CD8-positive, alpha-beta memory T cell (primary cell): ENCODE data around the gene GUCY1A2. TPM values are rescaled to one million over a fixed set of nuclear protein-coding genes. Genes with fewer than 3 reads are reported as not detected.
"Not testable (repeated sequence)": the region's sequence is repeated elsewhere in the genome, so short reads cannot be mapped to it uniquely, and the experiment has no call there.

Experiments used
- CTCF ChIA-PET: fragments of 350-600 bp; sonication (Branson Sonifier 250); formaldehyde crosslinking; loops from one replicate; lab custom pipeline; 2021; ENCODE audit warnings: antibody characterized with exemption; lab: Charles Lee
- POLR2A ChIA-PET: fragments of 350-600 bp; sonication (Branson Sonifier 250); formaldehyde crosslinking; loops from one replicate; lab custom pipeline; 2021; ENCODE audit warnings: antibody characterized with exemption; lab: Charles Lee
- DNase-seq, 5 donors: peaks; one replicate each; pipeline versions ENCODE4 v3.0.0 to v3.0.0-alpha.2; 2020 to 2022; ENCODE audit warnings: mixed read lengths in 1 of 5
- H3K27ac ChIP-seq: one replicate; pipeline ENCODE4 v1.7.0; 2013; ENCODE audit warnings: low read depth, mild to moderate bottlenecking, low read length, moderate library complexity
- H3K27me3 ChIP-seq: 2 replicates; pipeline ENCODE4 v1.7.0; 2013; ENCODE audit warnings: low read length, mild to moderate bottlenecking; ENCODE audit not compliant: insufficient read depth, poor library complexity, severe bottlenecking
- H3K36me3 ChIP-seq: 2 replicates; pipeline ENCODE4 v1.7.0; 2013; ENCODE audit warnings: mild to moderate bottlenecking, low read length, moderate library complexity; ENCODE audit not compliant: insufficient read depth
- H3K4me1 ChIP-seq: 2 replicates; pipeline ENCODE4 v1.7.0; 2013; ENCODE audit warnings: mild to moderate bottlenecking, low read length, moderate library complexity; ENCODE audit not compliant: insufficient read depth
- H3K4me3 ChIP-seq: 2 replicates; pipeline ENCODE4 v1.7.0; 2013; ENCODE audit warnings: mild to moderate bottlenecking, low read length
- H3K9me3 ChIP-seq: 2 replicates; pipeline ENCODE4 v1.7.0; 2013; ENCODE audit warnings: mild to moderate bottlenecking, low read length
- H3K27ac Mint-ChIP-seq, 8 donors: one replicate each; pipeline ENCODE4 v1.8.0; 2020 to 2021; ENCODE audit warnings: mixed read lengths in 8 of 8, mild to moderate bottlenecking in 6 of 8, inconsistent platforms in 3 of 8, moderate library complexity in 3 of 8
- H3K27me3 Mint-ChIP-seq, 2 donors: one replicate each; pipeline ENCODE4 v1.8.0; 2020 to 2021; ENCODE audit warnings: mixed read lengths in 2 of 2, mild to moderate bottlenecking in 1 of 2, moderate library complexity in 1 of 2
- H3K36me3 Mint-ChIP-seq, 3 donors: one replicate each; pipeline ENCODE4 v1.8.0; 2020 to 2021; ENCODE audit warnings: mixed read lengths in 3 of 3, inconsistent platforms in 1 of 3, mild to moderate bottlenecking in 1 of 3
- H3K4me1 Mint-ChIP-seq, 3 donors: one replicate each; pipeline ENCODE4 v1.8.0; 2020 to 2021; ENCODE audit warnings: mixed read lengths in 3 of 3, inconsistent platforms in 1 of 3, mild to moderate bottlenecking in 1 of 3
- H3K4me3 Mint-ChIP-seq, 7 donors: one replicate each; pipeline ENCODE4 v1.8.0; 2020 to 2021; ENCODE audit warnings: mixed read lengths in 7 of 7, mild to moderate bottlenecking in 6 of 7, moderate library complexity in 4 of 7, inconsistent platforms in 2 of 7
- H3K9me3 Mint-ChIP-seq, 5 donors: one replicate each; pipeline ENCODE4 v1.8.0; 2020 to 2022; ENCODE audit warnings: mixed read lengths in 5 of 5, mild to moderate bottlenecking in 3 of 5, moderate library complexity in 2 of 5, inconsistent platforms in 1 of 5
- polyA plus RNA-seq: library from polyadenylated mRNA; unstranded; fragments of 300-500 nt; fragmentation: Illumina TruSeq; gene quantifications from one replicate; pipeline ENCODE4 v1.2.3, GENCODE V29; 2021
- total RNA-seq, 2 experiments: library from RNA; stranded (reverse); gene quantifications; one replicate each; pipeline ENCODE4 v1.2.3, GENCODE V29; 2021

GUCY1A2 gene
- total and polyA plus RNA-seq, 3 experiments from 2014 or later, result not detected

DNA sequence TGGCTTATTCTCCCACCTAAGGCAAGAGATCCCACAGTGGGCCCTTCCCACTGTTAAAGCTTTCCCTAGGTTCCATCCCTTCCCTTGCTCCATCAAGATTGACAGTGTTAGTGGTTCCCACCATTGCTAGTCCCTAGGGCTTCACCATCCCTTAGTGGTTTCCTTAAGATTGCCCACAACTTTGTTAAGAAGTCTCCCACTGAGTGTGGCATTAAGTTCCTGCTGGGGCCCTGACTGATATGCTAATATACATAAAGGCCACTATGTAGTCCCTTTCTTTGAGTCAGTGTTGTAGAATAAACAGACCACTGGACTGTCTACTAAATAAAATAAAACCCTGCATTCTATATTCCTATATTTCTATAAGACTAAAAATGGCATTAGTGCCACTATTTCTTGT lies 176.1 kb downstream of the GUCY1A2 start:
- Histone ChIP-seq H3K27ac (no peak overlapping the region), H3K36me3 (no peaks in the 10 kb centered on the region), H3K9me3 (no peaks in the 10 kb centered on the region), H3K4me1 (no peaks in the 10 kb centered on the region), H3K4me3 (no peak overlapping the region), H3K27me3 (no peaks in the 10 kb centered on the region)
- no peak overlapping the region for H3K4me3 Mint-ChIP-seq
- peaks cover 7 to 41% (median 8%) of the 10 kb centered on the region in 5 donors for H3K9me3 Mint-ChIP-seq
- DNase-seq, result no peak
- no peaks in the 10 kb centered on the region for H3K36me3 Mint-ChIP-seq
- ChIA-PET POLR2A (no interaction called here), CTCF (no interaction called here)
- H3K27me3 Mint-ChIP-seq, result peaks cover 0 to 2% of the 10 kb centered on the region in 2 donors
- no peak overlapping the region for H3K27ac Mint-ChIP-seq
- H3K4me1 Mint-ChIP-seq, result no peaks in the 10 kb centered on the region

DNA sequence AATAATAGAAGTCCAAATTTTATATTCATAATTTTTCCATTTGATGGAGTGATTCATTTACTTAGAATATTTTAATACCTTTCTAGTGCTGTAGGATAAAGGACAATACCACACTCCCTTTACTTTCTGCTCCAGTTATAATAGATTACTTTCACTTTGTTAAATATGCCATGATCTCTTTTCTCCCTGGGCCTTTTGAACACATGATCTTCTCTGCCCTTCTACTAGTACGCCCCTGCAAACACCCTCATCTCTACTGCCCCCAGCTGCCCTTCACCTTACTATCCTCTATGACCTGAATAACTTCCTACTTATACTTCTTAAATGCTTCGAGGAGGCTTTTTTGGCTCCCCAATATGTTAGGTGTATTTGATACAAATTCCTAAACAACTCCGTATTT lies 177.3 kb downstream of the GUCY1A2 start:
- no peak overlapping the region for H3K27ac ChIP-seq
- ChIA-PET POLR2A (no interaction called here), CTCF (no interaction called here)
- Mint-ChIP-seq H3K27me3 (peaks cover 0 to 2% of the 10 kb centered on the region in 2 donors), H3K4me3 (no peak overlapping the region), H3K36me3 (no peaks in the 10 kb centered on the region), H3K4me1 (no peaks in the 10 kb centered on the region), H3K9me3 (peaks cover 4 to 49% (median 8%) of the 10 kb centered on the region in 5 donors), H3K27ac (no peak overlapping the region)
- H3K9me3 ChIP-seq, result no peaks in the 10 kb centered on the region
- no peak for DNase-seq
- H3K36me3 ChIP-seq, result no peaks in the 10 kb centered on the region
- no peaks in the 10 kb centered on the region for H3K27me3 ChIP-seq
- H3K4me1 ChIP-seq, result no peaks in the 10 kb centered on the region
- no peak overlapping the region for H3K4me3 ChIP-seq

DNA sequence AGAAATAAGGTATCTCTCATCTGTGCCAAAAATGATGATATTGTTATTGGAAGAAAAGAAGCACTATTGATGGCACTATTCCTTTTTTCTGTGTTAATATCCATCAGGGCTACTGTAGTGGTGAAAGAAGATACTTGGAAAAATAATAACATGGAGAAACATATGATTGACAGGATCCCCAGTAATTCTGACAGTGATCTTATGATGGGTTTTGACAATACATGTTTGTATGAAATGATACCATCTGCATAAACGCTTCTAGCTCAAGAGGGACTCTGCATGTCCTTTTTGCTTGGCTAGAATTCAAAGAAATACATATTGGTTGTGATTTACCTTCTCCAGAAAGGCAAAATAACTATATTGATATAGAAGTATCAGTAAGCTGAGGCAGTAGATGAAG lies 178.1 kb downstream of the GUCY1A2 start:
- no peak overlapping the region for H3K4me3 ChIP-seq
- Mint-ChIP-seq H3K36me3 (no peaks in the 10 kb centered on the region), H3K4me1 (no peaks in the 10 kb centered on the region), H3K9me3 (peaks cover 5 to 51% (median 8%) of the 10 kb centered on the region in 5 donors), H3K27me3 (peaks cover 0 to 2% of the 10 kb centered on the region in 2 donors), H3K27ac (no peak overlapping the region), H3K4me3 (no peak overlapping the region)
- no peak for DNase-seq
- H3K9me3 ChIP-seq, result no peaks in the 10 kb centered on the region
- no peaks in the 10 kb centered on the region for H3K4me1 ChIP-seq
- ChIA-PET POLR2A (no interaction called here), CTCF (no interaction called here)
- H3K27me3 ChIP-seq, result no peaks in the 10 kb centered on the region
- no peak overlapping the region for H3K27ac ChIP-seq
- no peaks in the 10 kb centered on the region for H3K36me3 ChIP-seq

DNA sequence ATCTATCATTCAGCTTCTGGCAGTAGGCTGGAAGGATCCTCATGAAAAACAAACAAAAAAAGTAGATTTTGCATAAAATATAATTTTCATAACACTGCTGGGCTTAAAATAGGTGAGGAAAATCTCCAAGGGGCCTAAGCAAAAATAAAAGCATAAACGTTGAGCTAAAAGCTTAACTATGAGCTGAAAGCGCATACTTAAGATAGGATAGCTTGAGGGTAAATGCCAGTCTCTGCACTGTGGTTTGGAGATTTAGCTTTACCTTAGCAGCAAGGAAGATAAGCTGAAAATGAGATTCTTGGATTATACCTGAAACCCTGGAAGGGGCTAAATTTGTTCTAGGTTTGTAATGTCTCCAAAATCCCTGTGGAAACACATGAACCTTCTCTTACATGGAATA lies 183.7 kb downstream of the GUCY1A2 start:
- Histone ChIP-seq H3K4me1 (no peaks in the 10 kb centered on the region), H3K27me3 (no peaks in the 10 kb centered on the region), H3K9me3 (no peaks in the 10 kb centered on the region), H3K4me3 (no peak overlapping the region), H3K36me3 (no peaks in the 10 kb centered on the region), H3K27ac (no peak overlapping the region)
- no peak for DNase-seq
- Mint-ChIP-seq H3K9me3 (peaks cover 2 to 37% (median 8%) of the 10 kb centered on the region in 5 donors), H3K27me3 (peaks cover 0 to under 1% of the 10 kb centered on the region in 2 donors), H3K36me3 (no peaks in the 10 kb centered on the region), H3K27ac (no peak overlapping the region), H3K4me3 (no peak overlapping the region), H3K4me1 (no peaks in the 10 kb centered on the region)
- CTCF ChIA-PET, result no interaction called here
- POLR2A ChIA-PET, result no interaction called here

DNA sequence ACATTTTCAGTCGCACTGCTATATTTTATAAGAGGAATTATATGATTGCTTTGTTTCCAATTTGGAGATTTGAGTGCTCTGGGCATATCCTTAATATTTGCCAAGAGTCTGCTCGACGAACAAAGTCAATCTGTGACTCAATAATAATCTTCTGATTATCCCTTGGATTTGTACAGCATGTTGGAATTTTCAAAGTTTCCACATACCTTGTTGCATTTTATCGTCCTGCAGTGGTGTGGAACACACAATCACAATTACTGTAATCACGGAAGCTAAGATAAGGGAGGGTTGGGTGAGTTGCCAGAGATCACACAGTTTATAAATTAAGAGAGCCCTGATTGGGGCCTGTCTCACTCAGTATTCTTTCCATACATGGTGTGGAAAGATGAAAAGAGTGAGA lies 189.3 kb downstream of the GUCY1A2 start:
- Mint-ChIP-seq H3K9me3 (peaks cover 2 to 17% (median 9%) of the 10 kb centered on the region in 5 donors), H3K36me3 (no peaks in the 10 kb centered on the region), H3K4me1 (no peaks in the 10 kb centered on the region), H3K27ac (no peak overlapping the region), H3K4me3 (no peak overlapping the region), H3K27me3 (no peaks in the 10 kb centered on the region)
- DNase-seq, result no peak
- ChIA-PET POLR2A (no interaction called here), CTCF (no interaction called here)
- Histone ChIP-seq H3K27ac (no peak overlapping the region), H3K4me3 (no peak overlapping the region), H3K4me1 (no peaks in the 10 kb centered on the region), H3K36me3 (no peaks in the 10 kb centered on the region), H3K9me3 (no peaks in the 10 kb centered on the region), H3K27me3 (no peaks in the 10 kb centered on the region)

DNA sequence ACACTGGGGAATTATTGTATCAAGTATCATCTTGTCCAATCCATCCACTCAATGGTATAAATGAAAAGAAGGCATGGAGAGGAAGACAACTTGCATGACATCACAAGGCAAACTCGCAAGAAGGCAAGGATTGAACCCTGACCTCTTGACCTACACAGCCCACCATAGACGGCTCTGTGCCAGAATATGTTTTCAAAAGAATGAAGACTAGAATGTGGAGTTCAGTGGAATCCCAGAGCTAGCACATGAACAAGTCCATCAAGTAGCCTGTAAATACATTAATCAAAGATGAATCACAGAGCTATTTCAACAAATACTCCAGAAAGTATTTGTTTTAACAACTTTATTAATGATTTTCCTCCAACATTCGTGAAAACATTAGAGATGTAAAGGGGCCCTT lies 189.7 kb downstream of the GUCY1A2 start:
- POLR2A ChIA-PET, result no interaction called here
- no peaks in the 10 kb centered on the region for H3K36me3 Mint-ChIP-seq

DNA sequence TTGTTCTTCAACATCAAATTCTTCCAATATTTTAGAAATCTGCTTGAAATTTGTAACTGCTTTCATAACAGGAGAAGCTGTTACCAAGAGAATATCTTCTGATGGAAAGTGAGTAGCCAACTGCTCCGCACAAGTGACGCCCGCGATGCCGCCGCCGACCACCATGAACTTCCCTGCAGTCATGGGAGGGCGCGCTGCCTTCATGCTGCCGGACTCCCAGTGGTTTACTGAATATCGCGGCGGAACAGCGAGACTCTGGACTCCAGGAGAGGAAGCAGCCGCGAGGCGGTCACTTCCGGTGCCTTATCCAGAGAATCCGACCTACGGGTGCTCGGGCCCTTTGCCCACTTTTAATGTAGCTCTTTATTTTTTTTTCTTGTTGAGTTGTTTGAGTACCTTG lies 190.6 kb downstream of the GUCY1A2 start:
- H3K27me3 ChIP-seq, result no peaks in the 10 kb centered on the region
- ChIA-PET CTCF (no interaction called here), POLR2A (no interaction called here)
- H3K27ac Mint-ChIP-seq, result no peak overlapping the region
- H3K9me3 ChIP-seq, result no peaks in the 10 kb centered on the region
- no peak overlapping the region for H3K4me3 Mint-ChIP-seq
- DNase-seq, result no peak
- no peaks in the 10 kb centered on the region for H3K36me3 ChIP-seq
- peaks cover 0 to 17% (median 7%) of the 10 kb centered on the region in 5 donors for H3K9me3 Mint-ChIP-seq
- no peak overlapping the region for H3K4me3 ChIP-seq
- no peaks in the 10 kb centered on the region for H3K4me1 Mint-ChIP-seq
- no peaks in the 10 kb centered on the region for H3K4me1 ChIP-seq
- no peaks in the 10 kb centered on the region for H3K36me3 Mint-ChIP-seq
- H3K27me3 Mint-ChIP-seq, result no peaks in the 10 kb centered on the region
- no peak overlapping the region for H3K27ac ChIP-seq

More for the DNA sequence above, 189.7 kb downstream of the GUCY1A2 start:
- H3K4me1 ChIP-seq, result no peaks in the 10 kb centered on the region
- no peak overlapping the region for H3K27ac ChIP-seq
- no peak overlapping the region for H3K4me3 Mint-ChIP-seq
- DNase-seq, result no peak
- H3K27ac Mint-ChIP-seq, result no peak overlapping the region
- no peaks in the 10 kb centered on the region for H3K27me3 ChIP-seq
- CTCF ChIA-PET, result no interaction called here
- H3K27me3 Mint-ChIP-seq, result no peaks in the 10 kb centered on the region
- no peaks in the 10 kb centered on the region for H3K9me3 ChIP-seq
- no peaks in the 10 kb centered on the region for H3K4me1 Mint-ChIP-seq
- H3K9me3 Mint-ChIP-seq, result peaks cover 2 to 17% (median 9%) of the 10 kb centered on the region in 5 donors
- H3K4me3 ChIP-seq, result no peak overlapping the region
- no peaks in the 10 kb centered on the region for H3K36me3 ChIP-seq

DNA sequence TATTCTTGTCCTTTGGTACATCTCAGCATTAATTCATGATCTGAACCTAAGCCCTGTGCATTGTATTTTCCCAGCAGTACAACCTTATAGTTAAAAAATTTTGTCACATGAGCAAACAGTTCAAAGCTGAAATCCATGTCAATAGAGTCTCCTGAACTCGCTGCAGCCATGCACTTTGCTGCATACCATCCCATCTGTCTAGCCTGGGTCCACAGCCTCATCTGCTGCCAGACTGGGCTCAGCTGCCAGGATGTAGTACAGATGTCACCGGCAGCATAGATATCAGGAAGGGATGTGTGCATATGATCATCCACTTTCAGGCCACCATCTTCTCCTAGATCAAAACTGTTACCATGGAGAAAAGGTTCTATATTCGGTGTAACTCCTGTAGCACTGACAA lies 191.7 kb downstream of the GUCY1A2 start:
- POLR2A ChIA-PET, H3K27ac ChIP-seq, CTCF ChIA-PET, H3K36me3 Mint-ChIP-seq, H3K27me3 ChIP-seq, H3K4me3 ChIP-seq, H3K36me3 ChIP-seq, H3K27me3 Mint-ChIP-seq, H3K4me1 Mint-ChIP-seq, H3K9me3 ChIP-seq, H3K4me3 Mint-ChIP-seq, H3K4me1 ChIP-seq, DNase-seq, H3K27ac Mint-ChIP-seq: not testable (repeated sequence)
- H3K9me3 Mint-ChIP-seq, result peaks cover 3 to 14% (median 7%) of the 10 kb centered on the region in 5 donors

DNA sequence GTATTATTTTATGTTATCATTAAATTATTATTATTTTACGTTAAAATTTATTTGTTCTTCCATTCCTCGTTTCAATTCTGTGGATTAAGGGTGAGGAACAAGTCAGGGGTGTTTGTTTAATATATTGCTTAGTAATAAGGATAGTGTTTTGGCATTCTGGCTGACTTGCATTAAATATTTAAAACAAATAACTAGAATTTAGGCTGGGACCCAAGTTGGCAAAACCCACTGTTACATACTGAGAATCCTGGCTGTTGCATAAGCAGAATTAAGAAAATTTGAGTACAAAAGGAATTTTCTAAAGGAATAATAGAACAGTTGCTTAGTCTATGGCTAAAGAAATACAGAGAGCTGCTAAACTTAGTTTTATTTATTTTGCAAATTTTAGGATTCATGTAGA lies 196.4 kb downstream of the GUCY1A2 start:
- Mint-ChIP-seq H3K27me3 (no peaks in the 10 kb centered on the region), H3K4me3 (no peak overlapping the region), H3K4me1 (no peaks in the 10 kb centered on the region), H3K36me3 (no peaks in the 10 kb centered on the region), H3K27ac (no peak overlapping the region), H3K9me3 (peaks cover 0 to 22% (median 5%) of the 10 kb centered on the region in 5 donors)
- H3K36me3 ChIP-seq, result no peaks in the 10 kb centered on the region
- H3K27me3 ChIP-seq, result no peaks in the 10 kb centered on the region
- H3K4me1 ChIP-seq, result no peaks in the 10 kb centered on the region
- CTCF ChIA-PET, result no interaction called here
- H3K4me3 ChIP-seq, result no peak overlapping the region
- H3K9me3 ChIP-seq, result no peaks in the 10 kb centered on the region
- POLR2A ChIA-PET, result no interaction called here
- DNase-seq, result no peak
- H3K27ac ChIP-seq, result no peak overlapping the region
